GM19395 (cell line): Measurements from ENCODE around the gene VIP.
"Not testable (repeated sequence)": the region's sequence is repeated elsewhere in the genome, so short reads cannot be mapped to it uniquely, and the experiment has no call there.

ENCODE experiments used
- ATAC-seq: cut with Tn5 transposase; IDR thresholded peaks from one replicate; pipeline ENCODE4 v1.9.1; 2021; ENCODE audit warnings: mild to moderate bottlenecking, moderate library complexity; ENCODE audit not compliant: unreplicated experiment

The VIP gene

GRCh38 chr6:152750694-152751093 lies at the start of gene VIP:
Gene VIP (plus strand): TSS chr6:152750797. CDS start chr6:152752178, 1,381 bp downstream.
- ATAC-seq: no peak

- ATAC-seq: no peak
Measured at GRCh38 chr6:152701081-152701862, 49.3 kb upstream of the VIP start.

DNA sequence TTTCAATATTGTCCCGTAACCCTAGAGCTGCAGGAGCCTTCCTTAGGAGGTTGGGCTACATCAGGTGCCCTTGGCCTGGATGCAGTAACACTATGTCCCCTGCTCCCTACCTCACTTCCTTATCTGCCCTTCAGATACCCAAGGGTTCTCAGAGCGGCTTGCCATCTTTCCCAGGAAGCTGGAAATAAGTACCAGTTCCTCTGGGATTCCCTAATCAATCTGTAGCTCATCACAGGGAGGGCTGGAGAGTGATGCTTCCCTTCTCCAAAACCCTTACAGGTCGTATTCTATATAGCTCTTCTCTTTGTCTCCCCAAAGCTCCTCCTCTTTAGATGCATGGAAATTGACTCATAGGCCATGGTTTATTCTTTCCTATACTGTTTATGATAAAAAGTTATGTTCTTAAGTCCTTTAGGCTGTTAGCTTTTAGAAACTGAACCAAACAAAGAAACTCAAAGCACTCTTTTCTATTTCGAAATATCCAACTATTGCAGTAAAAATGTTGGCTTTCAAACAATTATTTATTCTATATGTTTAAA lies 48.7 kb upstream of the VIP start:
- no peak for ATAC-seq

GRCh38 chr6:152703750-152704149 lies 46.8 kb upstream of the VIP start:
- ATAC-seq: not testable (repeated sequence)

DNA sequence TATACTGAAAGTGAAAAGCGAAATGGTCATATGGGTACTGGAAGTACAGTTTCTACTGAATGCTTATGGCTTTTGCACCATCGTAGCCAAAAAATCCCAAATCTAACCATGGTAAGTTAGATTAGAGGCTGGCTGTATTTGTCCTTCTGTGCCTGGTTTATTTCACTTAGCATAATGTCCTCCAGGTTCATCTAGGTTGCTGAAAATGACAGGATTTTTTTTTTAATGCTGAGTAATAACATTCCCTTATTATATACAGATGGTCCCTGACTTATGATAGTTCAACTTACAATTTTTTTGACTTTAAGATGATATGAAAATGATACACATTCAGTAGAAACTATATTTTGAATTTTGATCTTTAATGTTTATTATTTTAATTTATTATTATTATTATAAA lies 45.3 kb upstream of the VIP start:
- ATAC-seq: no peak

DNA sequence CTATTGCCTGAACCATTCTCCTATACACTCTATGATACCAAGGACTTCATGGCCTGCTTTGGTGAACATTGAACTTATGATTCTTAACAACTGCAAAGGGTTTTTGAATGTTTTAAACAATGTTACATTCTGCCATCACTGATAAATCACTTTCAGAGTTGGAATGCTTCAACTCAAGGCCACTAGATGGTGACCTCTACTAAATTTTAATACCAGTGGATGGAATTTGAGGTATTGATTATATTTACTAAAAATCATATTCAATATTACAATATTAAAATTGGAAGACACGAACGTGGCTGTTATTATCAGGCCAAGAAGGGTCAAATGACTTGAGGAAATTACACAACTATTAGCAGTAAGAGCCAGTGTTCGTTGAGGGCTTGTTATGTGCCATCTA lies 34.3 kb upstream of the VIP start:
- no peak for ATAC-seq

- ATAC-seq: no peak
Measured at GRCh38 chr6:152720974-152721373, 29.6 kb upstream of the VIP start.

DNA sequence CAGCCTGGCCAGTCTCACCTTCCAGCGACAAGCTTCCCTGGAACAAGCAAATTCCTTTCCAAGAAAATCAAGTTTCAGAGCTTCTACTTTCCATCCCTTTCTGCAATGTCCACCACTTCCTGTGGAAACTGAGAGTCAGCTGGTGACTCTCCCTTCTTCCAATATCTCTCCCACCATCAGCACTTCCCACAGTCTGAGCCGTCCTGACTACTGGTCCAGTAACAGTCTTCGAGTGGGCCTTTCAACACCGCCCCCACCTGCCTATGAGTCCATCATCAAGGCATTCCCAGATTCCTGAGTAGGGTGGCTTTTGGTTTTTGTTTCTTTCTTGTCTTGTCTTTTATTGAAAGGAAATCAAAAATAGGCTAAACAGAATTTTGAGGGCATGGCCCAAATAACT lies 28.6 kb upstream of the VIP start:
- no peak for ATAC-seq

- no peak for ATAC-seq
Measured at GRCh38 chr6:152723398-152723797, 27.2 kb upstream of the VIP start.

- ATAC-seq: no peak
Measured at GRCh38 chr6:152726313-152726712, 24.3 kb upstream of the VIP start.

GRCh38 chr6:152727507-152727906 lies 23.1 kb upstream of the VIP start:
- ATAC-seq: no peak

- ATAC-seq: no peak
Measured at GRCh38 chr6:152734630-152735029, 16.0 kb upstream of the VIP start.

- ATAC-seq: no peak
Measured at GRCh38 chr6:152736687-152737273, 13.8 kb upstream of the VIP start.

DNA sequence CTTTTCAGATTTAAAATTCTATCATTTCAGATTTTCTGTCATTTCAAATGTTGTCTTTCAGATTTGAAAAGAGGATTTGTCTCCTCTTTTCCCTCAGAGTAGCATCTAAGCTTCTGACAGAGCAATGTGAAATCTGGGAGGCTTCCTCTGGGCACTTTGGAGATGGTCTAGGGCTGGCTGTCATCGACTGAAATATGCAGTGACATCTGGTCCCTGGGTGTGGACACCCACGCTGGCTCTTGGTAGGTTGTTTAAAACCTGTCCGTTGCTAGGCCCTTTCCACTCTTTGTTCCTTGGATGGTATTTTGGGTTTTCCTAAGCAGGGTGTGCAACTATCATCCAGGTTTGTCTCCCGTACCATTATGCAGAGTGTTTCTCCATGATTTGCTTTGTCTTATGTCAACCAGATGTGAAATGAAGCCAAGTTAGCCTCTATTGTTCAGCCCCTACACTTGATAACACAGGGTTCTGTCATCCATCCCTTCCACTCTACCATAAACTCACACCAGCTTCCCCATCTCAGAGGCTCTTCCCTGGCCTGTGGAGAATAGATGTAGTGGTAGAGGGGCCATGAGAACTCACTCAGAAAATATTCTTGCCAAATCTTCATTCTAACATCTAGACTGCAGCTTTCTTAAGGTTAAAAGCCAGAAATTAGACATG lies 5.0 kb upstream of the VIP start:
- no peak for ATAC-seq

DNA sequence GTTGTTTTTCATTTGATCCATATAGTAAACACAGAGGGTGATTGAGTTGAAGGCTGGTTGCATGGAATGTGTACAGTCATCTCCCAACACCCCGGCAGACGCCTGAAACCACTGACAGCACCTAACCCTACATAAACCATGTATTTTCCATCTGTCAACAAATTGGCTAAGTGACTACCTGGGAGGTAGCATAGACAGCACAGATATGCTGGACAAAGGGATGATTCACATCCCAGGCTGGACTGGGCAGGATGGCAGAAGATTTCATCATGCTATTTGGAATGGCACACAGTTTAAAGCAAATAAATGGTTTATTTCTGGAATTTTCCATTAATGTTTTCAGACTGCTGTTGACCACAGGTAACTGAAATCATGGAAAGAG lies 4.4 kb upstream of the VIP start:
- ATAC-seq: no peak

GRCh38 chr6:152748843-152749242 lies 1.8 kb upstream of the VIP start:
- no peak for ATAC-seq

GRCh38 chr6:152749336-152749735 lies 1.3 kb upstream of the VIP start:
- no peak for ATAC-seq

- no peak for ATAC-seq
Measured at GRCh38 chr6:152765331-152765730, 14.7 kb downstream of the VIP start.

DNA sequence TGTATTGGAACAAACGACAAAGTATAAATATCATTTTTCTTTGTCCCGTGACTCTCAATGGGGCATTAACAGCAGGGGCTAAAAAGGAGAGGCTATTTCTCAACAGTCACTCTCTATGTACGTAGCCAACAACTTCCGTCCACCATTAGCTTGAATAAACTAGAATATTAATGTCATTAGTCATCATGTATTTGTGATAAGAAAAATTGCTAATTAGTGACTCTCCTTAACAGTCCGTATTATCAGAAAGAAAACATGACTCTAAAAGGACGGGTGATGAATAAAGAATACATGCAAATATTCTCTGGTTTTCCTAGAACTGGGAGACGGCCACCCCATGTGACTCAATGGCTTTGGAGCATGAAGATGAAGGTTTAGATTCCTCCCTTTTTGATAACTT lies 18.6 kb downstream of the VIP start:
- ATAC-seq: no peak

GRCh38 chr6:152769993-152770392 lies 19.4 kb downstream of the VIP start:
- ATAC-seq: no peak

GRCh38 chr6:152771061-152771687 lies 20.6 kb downstream of the VIP start:
- ATAC-seq: no peak
